HG03097 (cell line): ENCODE results near the gene GALR3.
"Not testable (repeated sequence)": the region's sequence is repeated elsewhere in the genome, so short reads cannot be mapped to it uniquely, and the experiment has no call there.

Experiments
- ATAC-seq: cut with Tn5 transposase; IDR thresholded peaks from one replicate; pipeline ENCODE4 v1.9.1; 2021; ENCODE audit not compliant: unreplicated experiment, low FRiP score

The GALR3 gene, protein sequence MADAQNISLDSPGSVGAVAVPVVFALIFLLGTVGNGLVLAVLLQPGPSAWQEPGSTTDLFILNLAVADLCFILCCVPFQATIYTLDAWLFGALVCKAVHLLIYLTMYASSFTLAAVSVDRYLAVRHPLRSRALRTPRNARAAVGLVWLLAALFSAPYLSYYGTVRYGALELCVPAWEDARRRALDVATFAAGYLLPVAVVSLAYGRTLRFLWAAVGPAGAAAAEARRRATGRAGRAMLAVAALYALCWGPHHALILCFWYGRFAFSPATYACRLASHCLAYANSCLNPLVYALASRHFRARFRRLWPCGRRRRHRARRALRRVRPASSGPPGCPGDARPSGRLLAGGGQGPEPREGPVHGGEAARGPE

DNA sequence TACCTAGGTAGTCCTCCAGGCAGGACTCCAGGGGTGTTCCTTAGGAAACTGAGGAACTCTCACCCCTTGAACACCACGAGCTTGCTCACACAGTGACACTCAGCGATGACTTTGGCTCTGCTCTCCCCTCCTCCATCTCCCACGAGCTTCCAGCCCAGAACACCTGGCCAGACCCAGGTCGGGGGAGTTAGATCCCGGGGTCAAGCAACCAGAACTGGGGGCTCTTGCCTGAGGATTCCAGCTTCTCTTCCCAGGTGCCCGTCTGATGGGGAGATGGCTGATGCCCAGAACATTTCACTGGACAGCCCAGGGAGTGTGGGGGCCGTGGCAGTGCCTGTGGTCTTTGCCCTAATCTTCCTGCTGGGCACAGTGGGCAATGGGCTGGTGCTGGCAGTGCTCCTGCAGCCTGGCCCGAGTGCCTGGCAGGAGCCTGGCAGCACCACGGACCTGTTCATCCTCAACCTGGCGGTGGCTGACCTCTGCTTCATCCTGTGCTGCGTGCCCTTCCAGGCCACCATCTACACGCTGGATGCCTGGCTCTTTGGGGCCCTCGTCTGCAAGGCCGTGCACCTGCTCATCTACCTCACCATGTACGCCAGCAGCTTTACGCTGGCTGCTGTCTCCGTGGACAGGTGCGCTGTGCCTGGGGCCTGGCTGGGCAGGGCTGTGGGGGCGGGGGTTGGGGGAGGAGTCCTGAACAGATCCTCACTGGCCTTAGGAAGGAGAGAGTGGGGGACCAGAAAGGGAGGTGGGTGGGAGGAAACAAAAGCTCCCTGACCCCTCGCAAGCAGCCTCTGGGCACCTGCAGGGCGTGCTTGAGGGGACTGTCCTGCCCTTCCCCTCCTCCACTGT, at the start of gene GALR3:
Gene GALR3, plus strand, starts transcription at position 249 of the 852 bp plus-strand sequence. Its CDS starts 25 bp downstream, at position 274.
- no peak for ATAC-seq

DNA sequence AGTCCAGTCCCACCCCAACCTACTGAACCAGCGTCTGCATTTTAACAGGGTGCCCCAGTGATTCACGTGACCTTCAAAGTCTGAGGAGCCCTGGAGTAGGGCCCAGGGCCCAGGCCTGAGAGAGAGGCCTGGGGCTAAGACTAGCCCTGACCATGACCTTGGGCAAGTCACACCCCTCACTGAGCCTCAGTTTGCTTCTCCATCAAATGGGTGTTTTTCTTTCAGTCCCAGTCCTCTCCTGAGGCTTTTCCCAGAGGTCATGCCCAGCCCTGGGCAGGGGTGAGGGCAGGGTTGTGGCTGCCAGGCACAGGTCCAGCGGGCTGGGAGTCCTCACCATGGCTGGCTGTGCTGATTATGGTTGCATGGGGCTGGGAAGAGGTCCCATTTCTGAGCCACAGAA, 48.5 kb upstream of the GALR3 start:
- ATAC-seq = no peak

GRCh38 chr22:37775785-37776638, 47.2 kb upstream of the GALR3 start:
- ATAC-seq = no peak

DNA sequence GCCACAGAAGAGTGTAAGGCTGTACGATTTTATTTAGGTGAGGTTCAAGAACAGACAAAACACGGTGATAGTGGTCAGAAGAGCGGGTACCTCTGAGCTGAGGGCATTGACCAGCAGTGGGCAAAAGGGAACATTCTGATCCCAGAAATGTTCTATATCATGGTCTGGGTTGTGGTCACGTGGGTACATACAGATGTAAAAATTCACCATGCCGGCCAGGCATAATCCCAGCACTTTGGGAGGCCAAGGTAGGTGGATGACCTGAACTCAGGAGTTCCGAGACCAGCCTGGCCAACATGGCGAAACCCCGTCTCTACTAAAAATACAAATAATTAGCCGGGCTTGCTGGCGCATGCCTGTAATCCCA, 46.6 kb upstream of the GALR3 start:
- ATAC-seq = no peak

DNA sequence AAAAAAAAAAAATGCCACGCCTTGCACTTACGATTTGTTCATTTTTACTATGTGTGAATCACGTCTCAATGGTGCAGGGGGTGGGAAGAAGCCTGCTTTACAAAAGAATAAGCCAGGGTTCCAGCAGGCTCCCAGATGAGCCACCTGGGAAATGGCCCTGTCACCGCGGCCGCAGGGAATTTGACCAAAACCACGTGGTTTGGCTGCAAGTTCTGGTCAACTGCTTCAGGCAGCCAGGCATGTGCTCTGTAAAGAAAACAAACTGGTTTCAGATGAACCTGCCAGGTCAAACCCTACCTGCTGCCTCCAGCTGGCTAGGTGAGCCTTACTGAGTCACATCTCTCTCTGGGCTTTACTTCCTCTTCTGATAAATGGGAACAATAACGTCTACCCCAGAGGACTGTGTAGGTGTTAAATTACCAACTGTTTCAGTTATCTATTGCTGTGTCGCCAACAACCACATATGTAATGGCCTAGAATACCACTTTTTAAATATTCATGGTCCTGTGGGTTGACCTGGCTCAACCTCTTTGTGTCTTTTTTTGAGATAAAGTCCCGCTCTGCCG, 46.0 kb upstream of the GALR3 start:
- ATAC-seq = no peak

DNA sequence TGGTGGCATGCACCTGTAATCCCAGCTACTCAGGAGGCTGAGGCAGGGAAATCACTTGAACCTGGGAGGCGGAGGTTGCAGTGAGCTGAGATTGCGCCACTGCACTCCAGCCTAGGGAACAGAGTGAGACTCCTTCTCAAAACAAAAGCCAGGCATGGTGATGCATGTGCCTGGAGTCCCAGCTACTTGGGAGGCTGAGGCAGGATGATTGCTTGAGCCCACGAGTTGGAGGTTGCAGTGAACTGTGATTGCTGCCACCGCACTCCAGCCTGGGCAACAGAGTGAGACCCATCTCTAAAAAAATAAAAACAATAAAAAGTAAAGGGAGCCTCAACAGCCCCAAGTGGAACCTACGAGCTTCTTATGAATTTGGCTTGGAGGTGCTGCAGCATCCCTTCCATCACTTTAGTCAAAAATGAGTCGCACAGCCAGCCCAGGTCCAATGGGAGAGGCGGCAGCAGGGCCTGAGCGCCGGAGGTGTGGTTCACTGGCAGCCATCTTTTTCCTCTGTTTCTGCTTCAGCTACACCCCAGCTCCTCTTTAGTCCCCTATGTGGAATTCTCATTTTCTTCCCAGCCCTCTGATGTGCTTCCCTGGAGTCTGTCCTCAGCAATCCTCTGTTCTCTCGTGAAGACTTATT, 44.7 kb upstream of the GALR3 start:
- ATAC-seq = no peak

GRCh38 chr22:37781434-37782059, 41.6 kb upstream of the GALR3 start:
- ATAC-seq = no peak

DNA sequence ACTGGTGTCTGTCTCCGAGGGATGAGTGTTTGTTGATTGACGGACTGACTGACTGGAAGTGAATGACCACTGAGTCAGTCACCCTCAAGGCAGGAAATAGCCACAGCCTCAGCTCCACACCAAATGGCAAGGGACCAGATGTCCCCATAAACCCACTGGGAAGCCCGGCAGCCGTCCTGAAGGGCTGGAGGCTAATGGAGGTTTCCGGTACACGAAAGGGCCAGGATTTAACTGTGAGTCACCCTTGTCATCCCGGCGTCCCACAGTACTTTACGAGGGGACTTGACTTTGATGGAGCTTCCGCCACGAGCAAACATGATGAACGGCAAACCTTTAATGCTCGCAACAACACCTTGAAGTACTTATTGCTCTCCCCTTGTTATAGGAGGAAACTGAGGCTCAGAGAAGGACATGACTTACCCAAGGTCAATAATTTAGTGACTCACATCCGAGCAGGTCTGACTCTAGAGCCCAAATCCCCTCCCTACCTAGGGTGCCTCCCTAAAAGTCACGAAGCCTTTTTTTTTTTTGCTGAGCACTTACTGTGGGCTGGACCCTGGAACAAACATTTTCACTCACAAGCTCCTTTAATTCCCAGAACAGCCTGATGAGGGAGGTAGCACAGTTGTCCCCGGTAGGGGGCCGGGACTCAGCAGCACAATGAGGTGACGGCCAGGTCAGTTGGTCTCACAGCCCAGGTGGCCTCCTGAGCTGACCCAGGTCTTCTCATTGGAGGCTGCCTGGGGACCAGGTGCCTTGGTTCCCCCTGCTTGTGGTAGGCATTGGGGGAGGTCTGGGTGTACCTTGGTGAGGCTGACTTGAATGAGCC, 40.6 kb upstream of the GALR3 start:
- no peak for ATAC-seq

DNA sequence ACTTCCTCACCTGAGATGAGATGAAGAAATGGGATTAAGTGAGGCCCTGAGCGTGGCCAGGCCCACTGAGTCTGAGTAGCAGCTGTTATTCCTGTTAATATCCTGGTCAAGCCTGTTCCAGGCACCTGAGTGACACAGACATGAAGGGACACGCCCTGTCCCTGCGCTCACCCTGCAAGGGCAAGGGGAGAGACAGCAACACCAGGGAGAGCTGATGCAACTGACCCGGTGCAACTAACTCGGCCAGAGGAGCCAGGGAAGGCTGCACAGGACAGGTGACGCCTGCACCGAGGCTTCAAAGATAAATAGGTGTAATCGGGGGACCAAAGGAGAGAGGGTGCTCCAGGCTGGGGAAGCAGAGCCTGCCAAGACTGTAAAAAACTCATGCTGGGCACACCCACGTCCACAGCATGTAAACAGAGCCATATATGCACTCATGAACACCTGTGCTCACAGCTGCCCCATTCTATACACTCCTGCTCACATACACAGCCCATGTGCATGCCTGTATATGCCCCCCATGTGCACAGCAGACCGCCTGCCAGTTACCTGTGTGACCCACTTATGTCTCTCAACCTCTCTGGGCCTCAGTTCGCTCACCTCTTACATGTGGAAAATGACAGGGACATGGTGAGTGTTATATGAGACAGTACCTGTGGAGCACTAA, 38.2 kb upstream of the GALR3 start:
- ATAC-seq = no peak

DNA sequence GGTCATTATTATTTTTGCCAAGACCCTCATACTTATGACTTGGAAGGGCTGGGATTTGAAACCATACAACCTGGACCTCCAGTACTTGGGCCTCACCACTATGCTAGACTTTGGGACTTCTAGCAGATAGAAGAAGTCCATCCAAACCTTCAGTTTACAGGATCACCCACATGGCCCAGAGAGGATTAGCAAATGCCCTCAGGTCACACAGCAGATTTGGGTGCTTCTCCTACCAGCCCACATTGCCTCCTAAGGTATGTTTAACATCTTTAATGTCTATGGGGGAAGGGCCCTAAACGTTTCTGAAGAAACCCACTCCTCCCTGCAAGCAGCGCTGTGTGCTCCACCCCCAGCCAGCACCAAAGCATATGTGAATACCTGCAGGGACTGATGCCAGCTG, 32.9 kb upstream of the GALR3 start:
- ATAC-seq = no peak

DNA sequence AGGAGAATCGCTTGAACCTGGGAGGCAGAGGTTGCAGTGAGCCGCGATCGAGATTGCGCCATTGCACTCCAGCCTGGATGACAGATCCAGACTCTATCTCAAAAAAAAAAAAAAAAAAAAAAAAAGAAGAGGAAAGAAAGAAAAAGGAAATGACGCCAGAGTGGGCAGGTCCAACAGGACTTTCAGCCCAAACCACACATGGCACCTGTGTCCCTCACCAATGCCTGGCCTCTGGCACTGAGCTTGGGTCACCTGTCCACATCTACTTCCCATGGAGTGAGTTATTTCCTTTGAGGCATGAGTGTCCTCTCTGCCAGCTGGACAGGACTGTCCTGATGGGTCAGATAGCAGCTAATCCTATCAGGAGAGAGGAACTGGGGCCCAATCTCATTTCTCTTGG, 30.7 kb upstream of the GALR3 start:
- no peak for ATAC-seq

- ATAC-seq = no peak
Observed at GRCh38 chr22:37794376-37794775, 28.8 kb upstream of the GALR3 start.

- no peak for ATAC-seq
Observed at GRCh38 chr22:37796079-37796478, 27.1 kb upstream of the GALR3 start.

DNA sequence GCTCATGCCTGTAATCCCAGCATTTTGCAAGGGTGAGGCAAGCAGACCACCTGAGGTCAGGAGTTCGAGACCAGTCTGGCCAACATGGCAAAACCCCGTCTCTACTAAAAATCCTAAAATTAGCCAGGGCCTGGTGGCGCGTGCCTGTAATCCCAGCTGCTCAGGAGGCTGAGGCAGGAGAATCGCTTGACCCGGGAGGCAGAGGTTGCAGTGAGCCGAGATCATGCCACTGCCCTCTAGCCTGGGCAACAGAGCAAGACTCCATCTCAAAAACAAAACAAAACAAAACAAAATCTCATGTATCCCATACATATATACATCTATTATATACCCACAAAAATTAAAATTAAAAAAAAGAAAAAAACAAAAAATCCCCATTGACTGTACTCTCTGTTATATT, 25.9 kb upstream of the GALR3 start:
- not testable (repeated sequence) for ATAC-seq

DNA sequence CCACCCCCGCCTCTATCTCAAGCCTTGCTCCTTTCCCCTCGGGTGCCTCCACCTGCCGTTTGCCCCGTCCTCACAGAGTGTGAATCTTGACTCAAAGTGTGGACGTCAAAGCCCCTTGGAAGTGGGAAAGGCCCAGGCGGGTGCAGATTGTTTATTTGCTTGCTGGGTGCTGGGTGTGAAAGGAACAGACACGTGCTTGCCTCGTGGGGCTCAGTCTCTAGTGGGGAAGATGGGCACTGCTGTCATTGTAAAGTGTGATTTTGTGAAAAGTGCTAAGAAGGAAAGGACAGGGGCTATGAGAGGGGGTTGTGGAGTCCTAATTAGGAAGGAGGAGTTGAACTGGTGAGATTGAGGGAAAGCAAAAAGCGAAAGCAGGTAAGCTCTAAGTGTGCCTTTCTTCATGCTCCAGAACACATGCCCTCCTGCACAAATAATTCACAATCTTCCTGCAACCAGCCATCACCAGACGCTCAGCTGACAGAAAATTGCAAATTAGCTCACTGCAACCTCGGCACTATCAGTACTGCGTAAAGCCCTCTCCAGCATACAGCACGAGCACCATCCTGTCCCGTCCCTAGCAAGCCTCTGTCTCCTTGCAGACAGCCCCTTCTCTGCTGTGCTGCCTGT, 25.2 kb upstream of the GALR3 start:
- no peak for ATAC-seq

GRCh38 chr22:37799979-37800378, 23.2 kb upstream of the GALR3 start:
- ATAC-seq = not testable (repeated sequence)

GRCh38 chr22:37801946-37802309, 21.3 kb upstream of the GALR3 start:
- no peak for ATAC-seq
